Measurements from ENCODE around the gene EIF3F. TPM values are rescaled to one million over a fixed set of nuclear protein-coding genes. Genes with fewer than 3 reads are reported as not detected.
A peak's percentile ranks its signal among the peaks of the same experiment; 100 is the strongest.

The EIF3F gene
- total RNA-seq, 1 donor from 2014 or later, result 159 TPM

GRCh38 chr11:8019314-8020243 lies 32.4 kb downstream of the EIF3F start:
- DNase-seq (ENCODE audit: low spot score in 2 of 2) (peak; percentile 66 to 71), FAIRE-seq (no peak)

- FAIRE-seq (no peak), DNase-seq (ENCODE audit: low spot score in 2 of 2) (no peak)
Observed at GRCh38 chr11:8020244-8020597, 33.1 kb downstream of the EIF3F start.

GRCh38 chr11:8021920-8022319 lies 34.8 kb downstream of the EIF3F start:
- FAIRE-seq (no peak), DNase-seq (ENCODE audit: low spot score in 2 of 2) (no peak)

GRCh38 chr11:8022876-8023275 lies 35.7 kb downstream of the EIF3F start:
- no peak for FAIRE-seq
- DNase-seq (ENCODE audit: low spot score in 2 of 2), result no peak

- DNase-seq (ENCODE audit: low spot score in 2 of 2) (no peak), FAIRE-seq (no peak)
Observed at GRCh38 chr11:8023831-8024555, 36.9 kb downstream of the EIF3F start.

GRCh38 chr11:8025123-8025522 lies 38.0 kb downstream of the EIF3F start:
- FAIRE-seq, result no peak
- DNase-seq (ENCODE audit: low spot score in 2 of 2), result no peak

- no peak for DNase-seq (ENCODE audit: low spot score in 2 of 2)
- FAIRE-seq, result no peak
Observed at GRCh38 chr11:8025816-8026215, 38.7 kb downstream of the EIF3F start.

GRCh38 chr11:8026982-8027381 lies 39.8 kb downstream of the EIF3F start:
- FAIRE-seq (no peak), DNase-seq (ENCODE audit: low spot score in 2 of 2) (no peak)

- no peak for FAIRE-seq
Observed at GRCh38 chr11:8028766-8029165, 41.6 kb downstream of the EIF3F start.

GRCh38 chr11:8030526-8031247 lies 43.5 kb downstream of the EIF3F start:
- no peak for DNase-seq (ENCODE audit: low spot score in 2 of 2)
- no peak for FAIRE-seq

More at GRCh38 chr11:8028766-8029165, 41.6 kb downstream of the EIF3F start:
- no peak for DNase-seq (ENCODE audit: low spot score in 2 of 2)

GRCh38 chr11:8031248-8032115 lies 44.3 kb downstream of the EIF3F start:
- no peak for DNase-seq (ENCODE audit: low spot score in 2 of 2)
- no peak for FAIRE-seq

GRCh38 chr11:8032122-8032521 lies 45.0 kb downstream of the EIF3F start:
- FAIRE-seq, result no peak

GRCh38 chr11:8032576-8033304 lies 45.6 kb downstream of the EIF3F start:
- DNase-seq (ENCODE audit: low spot score in 2 of 2) (no peak), FAIRE-seq (no peak)

More at GRCh38 chr11:8032122-8032521, 45.0 kb downstream of the EIF3F start:
- no peak for DNase-seq (ENCODE audit: low spot score in 2 of 2)

- DNase-seq (ENCODE audit: low spot score in 2 of 2) (peak; percentile 69 to 83), FAIRE-seq (no peak)
Observed at GRCh38 chr11:8033305-8034105, 46.4 kb downstream of the EIF3F start.

GRCh38 chr11:8034106-8034585 lies 47.0 kb downstream of the EIF3F start:
- DNase-seq (ENCODE audit: low spot score in 2 of 2) (no peak), FAIRE-seq (no peak)

GRCh38 chr11:8034604-8035190 lies 47.6 kb downstream of the EIF3F start:
- DNase-seq (ENCODE audit: low spot score in 2 of 2) (no peak), FAIRE-seq (no peak)

- no peak for DNase-seq (ENCODE audit: low spot score in 2 of 2)
- no peak for FAIRE-seq
Observed at GRCh38 chr11:8035200-8035855, 48.2 kb downstream of the EIF3F start.
